Measurements from ENCODE around the gene HS3ST5.

Gene HS3ST5

GRCh38 chr6:114375541-114376192 is 32.8 kb upstream of the HS3ST5 start:
- Histone ChIP-seq H3K4me3 (ENCODE audit: low read length) (no peak overlapping the region), H3K9me2 (replicated peaks; ENCODE audit: insufficient read depth, low read length) (no peaks in the 10 kb centered on the region), H4K20me1 (ENCODE audit: insufficient read depth, low read length) (no peaks in the 10 kb centered on the region), H3K27ac (ENCODE audit: low read length) (no peak overlapping the region), H3K4me1 (ENCODE audit: low read length) (no peaks in the 10 kb centered on the region), H2AFZ (ENCODE audit: low read length) (no peak overlapping the region), H3K9me3 (replicated peaks; ENCODE audit: insufficient read depth, low read length) (no peaks in the 10 kb centered on the region), H3K79me2 (ENCODE audit: low read length) (no peaks in the 10 kb centered on the region), H3K4me2 (ENCODE audit: low read depth, low read length) (no peak overlapping the region), H3K9ac (ENCODE audit: low read length) (no peak overlapping the region), H3K36me3 (replicated peaks; ENCODE audit: insufficient read depth, low read length) (no peaks in the 10 kb centered on the region), H3F3A (ENCODE audit: insufficient read depth, low read length) (no peaks in the 10 kb centered on the region), H3K27me3 (replicated peaks; ENCODE audit: insufficient read depth, low read length) (no peaks in the 10 kb centered on the region)
- no peak for DNase-seq
- no peak for TF ChIP-seq CTCF (IDR thresholded peaks at IDR 0.05; ENCODE audit: low read length)
- no peak for TF ChIP-seq EZH2phosphoT487 (IDR thresholded peaks at IDR 0.05; ENCODE audit: low read length)
- no peak for TF ChIP-seq EZH2 (optimal IDR thresholded peaks at IDR 0.05; ENCODE audit: low read depth, low read length)

GRCh38 chr6:114367315-114367961 is 24.6 kb upstream of the HS3ST5 start:
- Histone ChIP-seq H2AFZ (ENCODE audit: low read length) (no peak overlapping the region), H3K9me3 (replicated peaks; ENCODE audit: insufficient read depth, low read length) (no peaks in the 10 kb centered on the region), H3K9ac (ENCODE audit: low read length) (no peak overlapping the region), H3K79me2 (ENCODE audit: low read length) (no peaks in the 10 kb centered on the region), H3K27ac (ENCODE audit: low read length) (no peak overlapping the region), H3F3A (ENCODE audit: insufficient read depth, low read length) (no peaks in the 10 kb centered on the region), H3K4me3 (ENCODE audit: low read length) (no peak overlapping the region), H3K9me2 (replicated peaks; ENCODE audit: insufficient read depth, low read length) (no peaks in the 10 kb centered on the region), H3K4me1 (ENCODE audit: low read length) (no peaks in the 10 kb centered on the region), H4K20me1 (ENCODE audit: insufficient read depth, low read length) (no peaks in the 10 kb centered on the region), H3K4me2 (ENCODE audit: low read depth, low read length) (no peak overlapping the region), H3K36me3 (replicated peaks; ENCODE audit: insufficient read depth, low read length) (no peaks in the 10 kb centered on the region), H3K27me3 (replicated peaks; ENCODE audit: insufficient read depth, low read length) (no peaks in the 10 kb centered on the region)
- no peak for DNase-seq
- TF ChIP-seq CTCF (IDR thresholded peaks at IDR 0.05; ENCODE audit: low read length): no peak
- no peak for TF ChIP-seq EZH2 (optimal IDR thresholded peaks at IDR 0.05; ENCODE audit: low read depth, low read length)
- TF ChIP-seq EZH2phosphoT487 (IDR thresholded peaks at IDR 0.05; ENCODE audit: low read length): no peak

GRCh38 chr6:114366899-114367298 is 24.1 kb upstream of the HS3ST5 start:
- no peaks in the 10 kb centered on the region for H4K20me1 ChIP-seq (ENCODE audit: insufficient read depth, low read length)
- H3K4me3 ChIP-seq (ENCODE audit: low read length): no peak overlapping the region
- H3F3A ChIP-seq (ENCODE audit: insufficient read depth, low read length): no peaks in the 10 kb centered on the region
- H3K9me3 ChIP-seq (replicated peaks; ENCODE audit: insufficient read depth, low read length): no peaks in the 10 kb centered on the region
- no peak for DNase-seq
- no peaks in the 10 kb centered on the region for H3K4me1 ChIP-seq (ENCODE audit: low read length)
- no peaks in the 10 kb centered on the region for H3K9me2 ChIP-seq (replicated peaks; ENCODE audit: insufficient read depth, low read length)
- H3K36me3 ChIP-seq (replicated peaks; ENCODE audit: insufficient read depth, low read length): no peaks in the 10 kb centered on the region
- H3K9ac ChIP-seq (ENCODE audit: low read length): no peak overlapping the region
- H3K79me2 ChIP-seq (ENCODE audit: low read length): no peaks in the 10 kb centered on the region
- no peak overlapping the region for H2AFZ ChIP-seq (ENCODE audit: low read length)
- H3K4me2 ChIP-seq (ENCODE audit: low read depth, low read length): no peak overlapping the region
- TF ChIP-seq EZH2 (optimal IDR thresholded peaks at IDR 0.05; ENCODE audit: low read depth, low read length): no peak
- no peak for TF ChIP-seq EZH2phosphoT487 (IDR thresholded peaks at IDR 0.05; ENCODE audit: low read length)
- TF ChIP-seq CTCF (IDR thresholded peaks at IDR 0.05; ENCODE audit: low read length): no peak
- no peak overlapping the region for H3K27ac ChIP-seq (ENCODE audit: low read length)
- no peaks in the 10 kb centered on the region for H3K27me3 ChIP-seq (replicated peaks; ENCODE audit: insufficient read depth, low read length)

Measured in MM.1S (cell line).